ENCODE results near the gene CTNND2. TPM values are rescaled to one million over a fixed set of nuclear protein-coding genes. Genes with fewer than 3 reads are reported as not detected.

The CTNND2 gene
- total RNA-seq, 1 donor from 2014 or later, result 6.9 TPM

- Histone ChIP-seq H3K36me3 (no peaks in the 10 kb centered on the region), H3K9me3 (no peaks in the 10 kb centered on the region), H3K4me3 (no peak overlapping the region), H3K4me1 (no peaks in the 10 kb centered on the region), H3K27ac (no peak overlapping the region), H3K27me3 (no peaks in the 10 kb centered on the region)
- DNase-seq (no peak), ATAC-seq (no peak)
- TF ChIP-seq CTCF (IDR thresholded peaks at IDR 0.05), result no peak
- intact Hi-C loops (cut with DNase I), result no loop called here
Observed at GRCh38 chr5:11780641-11781345, 123.5 kb downstream of the CTNND2 start.

GRCh38 chr5:11777096-11777495 is 127.2 kb downstream of the CTNND2 start:
- no peak for ATAC-seq
- Histone ChIP-seq H3K27ac (no peak overlapping the region), H3K4me3 (no peak overlapping the region), H3K36me3 (no peaks in the 10 kb centered on the region), H3K9me3 (no peaks in the 10 kb centered on the region), H3K4me1 (no peaks in the 10 kb centered on the region), H3K27me3 (no peaks in the 10 kb centered on the region)
- no peak for TF ChIP-seq CTCF (IDR thresholded peaks at IDR 0.05)
- no peak for DNase-seq
- intact Hi-C loops (cut with DNase I), result no loop called here

- no peak for DNase-seq
Observed at GRCh38 chr5:11770310-11770709, 133.9 kb downstream of the CTNND2 start.

GRCh38 chr5:11760934-11761603 is 143.2 kb downstream of the CTNND2 start:
- no peak for DNase-seq
- ATAC-seq, result no peak
- intact Hi-C loops (cut with DNase I), result no loop called here
- Histone ChIP-seq H3K36me3 (no peaks in the 10 kb centered on the region), H3K27ac (no peak overlapping the region), H3K4me1 (no peaks in the 10 kb centered on the region), H3K27me3 (no peaks in the 10 kb centered on the region), H3K9me3 (no peaks in the 10 kb centered on the region), H3K4me3 (no peak overlapping the region)
- no peak for TF ChIP-seq CTCF (IDR thresholded peaks at IDR 0.05)

More at GRCh38 chr5:11770310-11770709, 133.9 kb downstream of the CTNND2 start:
- intact Hi-C loops (cut with DNase I), result no loop called here
- no peak for ATAC-seq
- no peaks in the 10 kb centered on the region for H3K9me3 ChIP-seq
- no peaks in the 10 kb centered on the region for H3K27me3 ChIP-seq
- H3K4me3 ChIP-seq, result no peak overlapping the region
- no peak overlapping the region for H3K27ac ChIP-seq
- no peak for TF ChIP-seq CTCF (IDR thresholded peaks at IDR 0.05)
- H3K36me3 ChIP-seq, result no peaks in the 10 kb centered on the region
- no peaks in the 10 kb centered on the region for H3K4me1 ChIP-seq

DNA sequence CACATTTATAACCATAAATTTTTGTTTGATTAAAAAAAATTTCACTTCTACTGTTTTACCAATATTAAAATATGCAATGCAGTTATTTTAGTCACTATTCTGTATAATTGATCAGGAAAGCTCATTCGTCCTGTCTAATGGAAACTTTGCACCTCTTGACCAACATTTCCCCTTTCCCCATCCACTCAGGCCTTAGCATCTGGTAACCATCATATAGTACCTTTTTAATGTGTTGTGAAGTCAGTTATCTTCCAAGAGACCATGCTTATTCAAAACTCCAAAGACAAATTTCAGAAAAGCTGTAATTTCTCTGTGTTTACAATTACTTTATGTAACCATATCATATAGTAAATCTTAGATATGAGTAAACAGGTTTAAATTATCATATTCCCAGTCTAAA is 145.9 kb downstream of the CTNND2 start:
- Histone ChIP-seq H3K36me3 (no peaks in the 10 kb centered on the region), H3K4me3 (no peak overlapping the region), H3K4me1 (no peaks in the 10 kb centered on the region), H3K27me3 (no peaks in the 10 kb centered on the region), H3K27ac (no peak overlapping the region), H3K9me3 (no peaks in the 10 kb centered on the region)
- DNase-seq (no peak), ATAC-seq (no peak)
- intact Hi-C loops (cut with DNase I), result no loop called here
- no peak for TF ChIP-seq CTCF (IDR thresholded peaks at IDR 0.05)
